HCT116 (cell line): ENCODE data around the gene PGBD1. TPM values are rescaled to one million over a fixed set of nuclear protein-coding genes. Genes with fewer than 3 reads are reported as not detected.

Experiments used
- ATAC-seq: fragments of 200-7000 bp; cut with Tn5 transposase; 2 replicates; pipeline ENCODE4 v1.9.1; 2020; ENCODE audit warnings: mild to moderate bottlenecking, moderate library complexity
- BruUV-seq: library from RNA; stranded (reverse); fragments of 400-500 nt; replicated peaks from 2 replicates; lab custom pipeline; 2021; lab: Mats Ljungman, UMichigan
- CTCF ChIA-PET: fragments of 300-600 bp; sonication (Branson Sonifier 250); formaldehyde crosslinking; loops from one replicate; lab custom pipeline; 2021; ENCODE audit warnings: antibody characterized with exemption; lab: Charles Lee
- POLR2A ChIA-PET: fragments of 300-600, 350-600 bp; sonication (Branson Sonifier 250); formaldehyde crosslinking; loops from one replicate; lab custom pipeline; 2021; ENCODE audit warnings: antibody characterized with exemption; lab: Charles Lee
- RAD21 ChIA-PET, 2 experiments: fragments of 300-600 bp; sonication (Branson Sonifier 250); formaldehyde crosslinking; loops; one replicate each; lab custom pipeline; 2023; ENCODE audit warnings: low total read pairs in 2 of 2; ENCODE audit not compliant: uncharacterized antibody in 2 of 2, unreplicated experiment in 2 of 2, low non-redundant PET in 1 of 2; lab: Charles Lee
- DNase-seq: peaks from one replicate; pipeline ENCODE4 v3.0.0-alpha.2; 2010; ENCODE audit warnings: low read depth, low spot score
- H2AFZ ChIP-seq: fragments of 200-600 bp; shearing (Covaris generic), sonication (generic); 2 replicates; pipeline ENCODE4 v1.6.1; 2017; ENCODE audit warnings: low read depth, mixed run types, mixed read lengths, antibody characterized with exemption, low read length; ENCODE audit not compliant: poor library complexity, severe bottlenecking
- H3K27ac ChIP-seq: 2 replicates; pipeline ENCODE4 v1.5.1; 2012; ENCODE audit warnings: low read depth, low read length
- H3K27me3 ChIP-seq: fragments of 200-600 bp; sonication (generic); 2 replicates; pipeline ENCODE4 v1.6.1; 2016; ENCODE audit warnings: mixed run types, low read length, mixed read lengths; ENCODE audit not compliant: insufficient read depth
- H3K36me3 ChIP-seq, 2 experiments: fragments of 200-500 bp in 1 of 2; fragments of 200-600 bp in 1 of 2; sonication (Bioruptor generic) in 1 of 2; sonication (generic) in 1 of 2; 2 replicates each; pipeline versions ENCODE4 v1.5.1 to v1.6.1; 2014 to 2016; ENCODE audit warnings: low read length in 2 of 2, inconsistent platforms in 1 of 2, mixed read lengths in 1 of 2, mixed run types in 1 of 2; ENCODE audit not compliant: insufficient read depth in 2 of 2, control insufficient read depth in 1 of 2
- H3K4me1 ChIP-seq, 2 experiments: fragments of 200-600 bp in 1 of 2; sonication (generic) in 1 of 2; 2 replicates each; pipeline versions ENCODE4 v1.5.1 to v1.6.1; 2012 to 2017; ENCODE audit warnings: low read length in 2 of 2, inconsistent platforms in 1 of 2, mild to moderate bottlenecking in 1 of 2, mixed read lengths in 1 of 2, mixed run types in 1 of 2, moderate library complexity in 1 of 2; ENCODE audit not compliant: insufficient read depth in 2 of 2, control insufficient read depth in 1 of 2
- H3K4me2 ChIP-seq: fragments of 200-600 bp; sonication (generic); 2 replicates; pipeline ENCODE4 v1.6.1; 2017; ENCODE audit warnings: mixed run types, low read length, mixed read lengths
- H3K4me3 ChIP-seq, 2 experiments: fragments of 200-600 bp in 1 of 2; sonication (generic) in 1 of 2; replicated peaks in 1 of 2; 2 replicates each; pipeline ENCODE4 v1.5.1; 2011 to 2016; ENCODE audit warnings: low read length in 2 of 2, control low read depth in 1 of 2, low read depth in 1 of 2, mild to moderate bottlenecking in 1 of 2, mixed read lengths in 1 of 2, mixed run types in 1 of 2
- H3K79me2 ChIP-seq: fragments of 200-600 bp; sonication (generic); 2 replicates; pipeline ENCODE4 v1.6.1; 2017; ENCODE audit warnings: mild to moderate bottlenecking, mixed run types, low read length, moderate library complexity, mixed read lengths; ENCODE audit not compliant: insufficient read depth
- H3K9ac ChIP-seq: fragments of 200-600 bp; sonication (generic); 2 replicates; pipeline ENCODE4 v1.6.1; 2016; ENCODE audit warnings: low read length, mixed read lengths
- H3K9me2 ChIP-seq: fragments of 200-600 bp; sonication (generic), shearing (Covaris generic); 2 replicates; pipeline ENCODE4 v1.6.1; 2017; ENCODE audit warnings: mixed run types, mild to moderate bottlenecking, moderate library complexity; ENCODE audit not compliant: insufficient read depth
- H3K9me3 ChIP-seq, 2 experiments: fragments of 200-500 bp in 1 of 2; fragments of 200-600 bp in 1 of 2; sonication (Bioruptor generic) in 1 of 2; sonication (generic) in 1 of 2; 2 replicates each; pipeline ENCODE4 v1.6.1; 2014 to 2017; ENCODE audit warnings: low read length in 2 of 2, mixed read lengths in 2 of 2, inconsistent platforms in 1 of 2, low read depth in 1 of 2, mild to moderate bottlenecking in 1 of 2, mixed run types in 1 of 2, moderate library complexity in 1 of 2; ENCODE audit not compliant: control insufficient read depth in 1 of 2, insufficient read depth in 1 of 2
- H4K20me1 ChIP-seq: fragments of 200-600 bp; sonication (generic), shearing (Covaris generic); 2 replicates; pipeline ENCODE4 v1.6.1; 2017; ENCODE audit warnings: mixed run types, mild to moderate bottlenecking, moderate library complexity; ENCODE audit not compliant: insufficient read depth
- ATF3 ChIP-seq: IDR thresholded peaks from 2 replicates; pipeline ENCODE4 v1.6.1; 2012
- CEBPB ChIP-seq: IDR thresholded peaks from 2 replicates; pipeline ENCODE4 v1.6.1; 2012; ENCODE audit warnings: low read depth
- ELF1 ChIP-seq: IDR thresholded peaks from 2 replicates; pipeline ENCODE4 v1.6.1; 2012; ENCODE audit warnings: low read depth, borderline replicate concordance
- EZH2 ChIP-seq: fragments of 200-600 bp; sonication (generic); IDR thresholded peaks from 2 replicates; pipeline ENCODE4 v1.6.1; 2017; ENCODE audit warnings: antibody characterized with exemption, mixed run types
- EZH2phosphoT487 ChIP-seq: fragments of 200-600 bp; IDR thresholded peaks from 2 replicates; pipeline ENCODE4 v1.6.1; 2018; ENCODE audit warnings: antibody characterized with exemption, borderline replicate concordance
- JUND ChIP-seq: IDR thresholded peaks from 2 replicates; pipeline ENCODE4 v1.6.1; 2012
- POLR2A ChIP-seq: IDR thresholded peaks from 2 replicates; pipeline ENCODE4 v1.7.0; 2011; ENCODE audit warnings: borderline replicate concordance; ENCODE audit not compliant: insufficient read depth, insufficient read length; ENCODE audit errors: extremely low read depth
- POLR2AphosphoS5 ChIP-seq: IDR thresholded peaks from 2 replicates; pipeline ENCODE4 v1.6.1; 2011; ENCODE audit warnings: mild to moderate bottlenecking, low read depth, low read length, moderate library complexity
- SIN3A ChIP-seq: IDR thresholded peaks from 2 replicates; pipeline ENCODE4 v1.6.1; 2012; ENCODE audit warnings: low read depth
- SP1 ChIP-seq: IDR thresholded peaks from 2 replicates; pipeline ENCODE4 v1.6.1; 2012; ENCODE audit warnings: low read depth
- YY1 ChIP-seq: IDR thresholded peaks from 2 replicates; pipeline ENCODE4 v1.6.1; 2011; ENCODE audit warnings: low read length, low read depth, moderate library complexity, mild to moderate bottlenecking; ENCODE audit not compliant: insufficient replicate concordance; ENCODE audit errors: extremely low read depth
- ZFX ChIP-seq: fragments of 450-650 bp; IDR thresholded peaks from 2 replicates; pipeline ENCODE4 v1.6.1; 2017
- ZNF274 ChIP-seq: fragments of 200-500 bp; sonication (Bioruptor generic); IDR thresholded peaks from 2 replicates; pipeline ENCODE4 v1.6.1; 2014; ENCODE audit warnings: mild to moderate bottlenecking, low read depth, low read length, inconsistent platforms
- intact Hi-C: fragments of 100-400 bp; cut with micrococcal nuclease; formaldehyde crosslinking; loops from 2 replicates; pipeline ENCODE4 v1.10.0; 2022
- total RNA-seq: library from RNA; stranded (reverse); gene quantifications from one replicate; pipeline ENCODE4 v1.2.1, GENCODE V29; 2021; ENCODE audit not compliant: unreplicated experiment
- TF ChIP-seq, protein P1 (sequence below): IDR thresholded peaks from 2 replicates; pipeline ENCODE4 v1.6.1; 2012
- TF ChIP-seq, protein P2 (sequence below): IDR thresholded peaks from 2 replicates; pipeline ENCODE4 v1.6.1; 2011; ENCODE audit warnings: mild to moderate bottlenecking, low read length, moderate library complexity; ENCODE audit not compliant: insufficient replicate concordance; ENCODE audit errors: extremely low read depth
- TF ChIP-seq, protein P3 (sequence below): IDR thresholded peaks from 2 replicates; pipeline ENCODE4 v1.6.1; 2012; ENCODE audit warnings: low read depth

The PGBD1 gene
- total RNA-seq, 1 experiment from 2014 or later = 3.6 TPM

DNA sequence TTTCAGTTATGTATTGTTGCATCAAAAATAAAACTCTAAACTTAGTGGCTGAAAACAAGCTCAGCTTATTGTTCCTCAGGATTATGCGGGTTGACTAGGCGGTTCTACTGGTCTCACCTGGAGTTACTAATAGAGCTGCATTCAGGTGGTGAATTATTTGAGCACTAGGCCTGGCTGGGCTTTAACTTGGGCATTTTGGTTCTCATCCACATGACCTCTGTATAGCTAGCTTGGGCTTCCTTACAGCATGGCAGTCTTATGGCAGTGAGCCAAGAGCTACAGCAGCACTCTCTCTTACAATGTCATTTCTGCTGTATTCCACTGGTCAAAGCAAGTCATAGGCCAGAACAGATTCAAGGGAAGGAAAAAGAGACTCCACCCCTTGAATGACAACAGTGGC lies 1.6 kb downstream of the PGBD1 start:
- Histone ChIP-seq H2AFZ (no peak overlapping the region), H3K36me3 (peaks cover 2 to 4% of the 10 kb centered on the region in 2 experiments; a peak in 1 of 4 replicates), H3K9me3 (no peaks in the 10 kb centered on the region), H3K27me3 (no peaks in the 10 kb centered on the region), H3K4me3 (no peak overlapping the region), H3K4me2 (no peak overlapping the region), H3K4me1 (no peaks in the 10 kb centered on the region), H3K79me2 (no peaks in the 10 kb centered on the region), H3K9ac (no peak overlapping the region), H4K20me1 (no peaks in the 10 kb centered on the region), H3K9me2 (no peaks in the 10 kb centered on the region), H3K27ac (no peak overlapping the region)
- DNase-seq (no peak), ATAC-seq (no peak)
- BruUV-seq = no TSS peak
- ChIA-PET CTCF (no interaction called here), POLR2A (interaction anchor here (0.8 kb wide), 1 partner anchor 52 kb away, joined by 3 read pairs; no protein-coding TSS in a partner anchor), RAD21 (no interaction called here)
- intact Hi-C loops = no loop called here
- TF ChIP-seq POLR2A = no peak
- TF ChIP-seq YY1 = peak; percentile 22

DNA sequence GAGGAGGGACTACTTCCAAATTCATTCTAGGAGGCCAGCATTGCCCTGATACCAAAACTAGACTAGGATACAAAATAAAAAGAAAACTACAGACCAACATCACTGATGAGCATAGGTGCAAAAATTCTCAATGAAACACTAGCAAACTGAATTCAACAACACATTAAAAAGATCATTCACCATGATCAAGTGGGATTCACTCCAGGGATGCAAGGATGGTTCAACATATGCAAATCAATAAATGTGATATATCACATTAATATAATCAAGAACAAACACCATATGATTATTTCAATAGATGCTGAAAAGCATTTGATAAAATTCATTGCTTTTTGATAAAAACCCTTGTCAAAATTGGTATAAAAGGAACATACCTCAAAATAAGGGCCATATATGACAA lies 10.2 kb downstream of the PGBD1 start:
- ATAC-seq (no peak), DNase-seq (no peak)
- BruUV-seq = no TSS peak
- H3K9me2 ChIP-seq = no peaks in the 10 kb centered on the region
- H3K36me3 ChIP-seq = peaks cover 2 to 9% of the 10 kb centered on the region in 2 experiments; a peak in 1 of 4 replicates
- no peak overlapping the region for H3K9ac ChIP-seq
- no peak overlapping the region for H3K27ac ChIP-seq
- H3K4me1 ChIP-seq = no peaks in the 10 kb centered on the region
- no peak overlapping the region for H2AFZ ChIP-seq
- CTCF ChIA-PET = no interaction called here
- intact Hi-C loops = no loop called here
- H3K9me3 ChIP-seq = no peaks in the 10 kb centered on the region
- no peaks in the 10 kb centered on the region for H4K20me1 ChIP-seq
- no peak overlapping the region for H3K4me3 ChIP-seq
- H3K79me2 ChIP-seq = no peaks in the 10 kb centered on the region
- RAD21 ChIA-PET = no interaction called here
- H3K4me2 ChIP-seq = no peak overlapping the region
- POLR2A ChIA-PET = no interaction called here
- H3K27me3 ChIP-seq = no peaks in the 10 kb centered on the region
- TF ChIP-seq, protein P1, sequence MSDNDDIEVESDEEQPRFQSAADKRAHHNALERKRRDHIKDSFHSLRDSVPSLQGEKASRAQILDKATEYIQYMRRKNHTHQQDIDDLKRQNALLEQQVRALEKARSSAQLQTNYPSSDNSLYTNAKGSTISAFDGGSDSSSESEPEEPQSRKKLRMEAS = no peak
- TF ChIP-seq EZH2 (no peak), CEBPB (no peak), ELF1 (no peak), SP1 (no peak), POLR2A (no peak), SIN3A (no peak), ZNF274 (no peak), EZH2phosphoT487 (no peak), ZFX (no peak), JUND (no peak), ATF3 (no peak), POLR2AphosphoS5 (no peak), YY1 (no peak)
- TF ChIP-seq, protein P2, sequence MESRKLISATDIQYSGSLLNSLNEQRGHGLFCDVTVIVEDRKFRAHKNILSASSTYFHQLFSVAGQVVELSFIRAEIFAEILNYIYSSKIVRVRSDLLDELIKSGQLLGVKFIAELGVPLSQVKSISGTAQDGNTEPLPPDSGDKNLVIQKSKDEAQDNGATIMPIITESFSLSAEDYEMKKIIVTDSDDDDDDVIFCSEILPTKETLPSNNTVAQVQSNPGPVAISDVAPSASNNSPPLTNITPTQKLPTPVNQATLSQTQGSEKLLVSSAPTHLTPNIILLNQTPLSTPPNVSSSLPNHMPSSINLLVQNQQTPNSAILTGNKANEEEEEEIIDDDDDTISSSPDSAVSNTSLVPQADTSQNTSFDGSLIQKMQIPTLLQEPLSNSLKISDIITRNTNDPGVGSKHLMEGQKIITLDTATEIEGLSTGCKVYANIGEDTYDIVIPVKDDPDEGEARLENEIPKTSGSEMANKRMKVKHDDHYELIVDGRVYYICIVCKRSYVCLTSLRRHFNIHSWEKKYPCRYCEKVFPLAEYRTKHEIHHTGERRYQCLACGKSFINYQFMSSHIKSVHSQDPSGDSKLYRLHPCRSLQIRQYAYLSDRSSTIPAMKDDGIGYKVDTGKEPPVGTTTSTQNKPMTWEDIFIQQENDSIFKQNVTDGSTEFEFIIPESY = no peak
- TF ChIP-seq, protein P3, sequence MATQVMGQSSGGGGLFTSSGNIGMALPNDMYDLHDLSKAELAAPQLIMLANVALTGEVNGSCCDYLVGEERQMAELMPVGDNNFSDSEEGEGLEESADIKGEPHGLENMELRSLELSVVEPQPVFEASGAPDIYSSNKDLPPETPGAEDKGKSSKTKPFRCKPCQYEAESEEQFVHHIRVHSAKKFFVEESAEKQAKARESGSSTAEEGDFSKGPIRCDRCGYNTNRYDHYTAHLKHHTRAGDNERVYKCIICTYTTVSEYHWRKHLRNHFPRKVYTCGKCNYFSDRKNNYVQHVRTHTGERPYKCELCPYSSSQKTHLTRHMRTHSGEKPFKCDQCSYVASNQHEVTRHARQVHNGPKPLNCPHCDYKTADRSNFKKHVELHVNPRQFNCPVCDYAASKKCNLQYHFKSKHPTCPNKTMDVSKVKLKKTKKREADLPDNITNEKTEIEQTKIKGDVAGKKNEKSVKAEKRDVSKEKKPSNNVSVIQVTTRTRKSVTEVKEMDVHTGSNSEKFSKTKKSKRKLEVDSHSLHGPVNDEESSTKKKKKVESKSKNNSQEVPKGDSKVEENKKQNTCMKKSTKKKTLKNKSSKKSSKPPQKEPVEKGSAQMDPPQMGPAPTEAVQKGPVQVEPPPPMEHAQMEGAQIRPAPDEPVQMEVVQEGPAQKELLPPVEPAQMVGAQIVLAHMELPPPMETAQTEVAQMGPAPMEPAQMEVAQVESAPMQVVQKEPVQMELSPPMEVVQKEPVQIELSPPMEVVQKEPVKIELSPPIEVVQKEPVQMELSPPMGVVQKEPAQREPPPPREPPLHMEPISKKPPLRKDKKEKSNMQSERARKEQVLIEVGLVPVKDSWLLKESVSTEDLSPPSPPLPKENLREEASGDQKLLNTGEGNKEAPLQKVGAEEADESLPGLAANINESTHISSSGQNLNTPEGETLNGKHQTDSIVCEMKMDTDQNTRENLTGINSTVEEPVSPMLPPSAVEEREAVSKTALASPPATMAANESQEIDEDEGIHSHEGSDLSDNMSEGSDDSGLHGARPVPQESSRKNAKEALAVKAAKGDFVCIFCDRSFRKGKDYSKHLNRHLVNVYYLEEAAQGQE = no peak
